Heart left ventricle (tissue), 11 donors: ENCODE results near the gene SNX21. TPM values are rescaled to one million over a fixed set of nuclear protein-coding genes. Genes with fewer than 3 reads are reported as not detected.

Experiments
- polyA plus RNA-seq, 2 donors: library from polyadenylated mRNA; stranded (reverse); fragments of 200-250 nt; gene quantifications; one replicate each; pipeline ENCODE4 v1.2.3, GENCODE V29; 2013
- total RNA-seq, 9 donors: library from RNA; depleted of rRNA in 2 of 9; stranded (reverse); fragments of >200 nt in 2 of 9; fragmentation: NEBNext Ultra II Directional in 3 of 9; extraction: Animal tissue kit (Norgen Biotek cat#: 25700) in 3 of 9; gene quantifications; one replicate each; pipeline versions ENCODE4 v1.1.0 to v1.2.4, GENCODE V29; 2016 to 2023
- donor health status: ischemic (EF 13 %, LVEDD 7.1; RV severe dilation, severe dysfunction).
- donor health status: healthy with polysubstance abuse.
- donor health status: DM: no; HTN: yes; CAD: no.
- donor health status: DM: no; HTN: no; CAD: no.
- donor health status: ischemic (EF 25% LVEDD 5.7; RV mildly dilated, moderate dysfunction).
- donor health status: healthy.
- donor health status: DM: yes; HTN: yes; CAD: no.
- donor health status: PGD.
- donor health status: nonischemic (EF 23%, LVEDD 6.1; RV moderate dilation, normal function).

The SNX21 gene
- total and polyA plus RNA-seq, 11 donors: 13.7 to 45.6 (median 18.9) TPM

Other genes with a start within 250 kb of the SNX21 start
- not detected for gene WFDC10A, start 204.1 kb upstream of the SNX21 start, total RNA-seq
- gene WFDC10A, start 204.1 kb upstream of the SNX21 start, polyA plus RNA-seq: not detected
- gene WFDC9, start 202.5 kb upstream of the SNX21 start, total RNA-seq: not detected
- not detected for gene WFDC9, start 202.5 kb upstream of the SNX21 start, polyA plus RNA-seq
- not detected for gene WFDC11, start 163.6 kb upstream of the SNX21 start, total RNA-seq
- gene WFDC11, start 163.6 kb upstream of the SNX21 start, polyA plus RNA-seq: not detected
- not detected for gene WFDC13, start 131.8 kb upstream of the SNX21 start, total RNA-seq
- gene WFDC13, start 131.8 kb upstream of the SNX21 start, polyA plus RNA-seq: not detected
- gene WFDC10B, start 128.8 kb upstream of the SNX21 start, total RNA-seq: not detected
- not detected for gene WFDC10B, start 128.8 kb upstream of the SNX21 start, polyA plus RNA-seq
- gene SPINT4, start 111.5 kb upstream of the SNX21 start, total RNA-seq: not detected
- not detected for gene SPINT4, start 111.5 kb upstream of the SNX21 start, polyA plus RNA-seq
- gene WFDC3, start 41.9 kb upstream of the SNX21 start, total RNA-seq: 1 to 10 TPM in 4 of 9 donors, under 1 TPM in 1, not detected in 4; 0.86 to 2.4 (median 1.4) TPM
- under 1 TPM in 1 of 2 donors, not detected in 1; 0.72 TPM for gene WFDC3, start 41.9 kb upstream of the SNX21 start, polyA plus RNA-seq
- 10 to 100 TPM; 10.1 to 24.9 (median 21.3) TPM for gene DNTTIP1, start 41.8 kb upstream of the SNX21 start, total RNA-seq
- gene DNTTIP1, start 41.8 kb upstream of the SNX21 start, polyA plus RNA-seq: 10 to 100 TPM; 25.0 to 31.5 TPM
- 10 to 100 TPM in 1 of 9 donors, 1 to 10 TPM in 3, under 1 TPM in 1, not detected in 4; 0.32 to 16.9 (median 1.7) TPM for gene UBE2C, start 21.2 kb upstream of the SNX21 start, total RNA-seq
- gene UBE2C, start 21.2 kb upstream of the SNX21 start, polyA plus RNA-seq: under 1 TPM in 1 of 2 donors, not detected in 1; 0.79 TPM
- gene TNNC2, start 6.5 kb upstream of the SNX21 start, total RNA-seq: not detected
- under 1 TPM; 0.14 to 0.30 TPM for gene TNNC2, start 6.5 kb upstream of the SNX21 start, polyA plus RNA-seq
- gene ACOT8, start 23.6 kb downstream of the SNX21 start, total RNA-seq: 10 to 100 TPM; 22.5 to 57.8 (median 31.4) TPM
- 10 to 100 TPM; 34.2 to 44.6 TPM for gene ACOT8, start 23.6 kb downstream of the SNX21 start, polyA plus RNA-seq
- gene ZSWIM3, start 23.8 kb downstream of the SNX21 start, total RNA-seq: 1 to 10 TPM; 1.9 to 3.1 (median 2.4) TPM
- gene ZSWIM3, start 23.8 kb downstream of the SNX21 start, polyA plus RNA-seq: 1 to 10 TPM; 1.3 to 1.6 TPM
- gene ZSWIM1, start 47.4 kb downstream of the SNX21 start, total RNA-seq: 10 to 100 TPM in 6 of 9 donors, 1 to 10 TPM in 3; 8.2 to 16.3 (median 10.6) TPM
- 1 to 10 TPM; 3.9 to 7.2 TPM for gene ZSWIM1, start 47.4 kb downstream of the SNX21 start, polyA plus RNA-seq
- gene SPATA25, start 53.8 kb downstream of the SNX21 start, total RNA-seq: 1 to 10 TPM in 7 of 9 donors, not detected in 2; 1.1 to 4.0 (median 1.8) TPM
- 1 to 10 TPM in 1 of 2 donors, under 1 TPM in 1; 0.58 to 2.7 TPM for gene SPATA25, start 53.8 kb downstream of the SNX21 start, polyA plus RNA-seq
- 10 to 100 TPM in 5 of 9 donors, 1 to 10 TPM in 4; 3.5 to 14.8 (median 10.8) TPM for gene NEURL2, start 57.4 kb downstream of the SNX21 start, total RNA-seq
- 1 to 10 TPM; 3.0 to 8.4 TPM for gene NEURL2, start 57.4 kb downstream of the SNX21 start, polyA plus RNA-seq
- 100 to 1,000 TPM in 7 of 9 donors, 10 to 100 TPM in 2; 62.5 to 214 (median 129) TPM for gene CTSA, start 57.5 kb downstream of the SNX21 start, total RNA-seq
- gene CTSA, start 57.5 kb downstream of the SNX21 start, polyA plus RNA-seq: 10 to 100 TPM; 77.7 to 92.5 TPM
- gene PLTP, start 78.4 kb downstream of the SNX21 start, total RNA-seq: 100 to 1,000 TPM in 3 of 9 donors, 10 to 100 TPM in 6; 19.8 to 367 (median 81.1) TPM
- gene PLTP, start 78.4 kb downstream of the SNX21 start, polyA plus RNA-seq: 10 to 100 TPM; 21.5 to 33.2 TPM
- 10 to 100 TPM; 22.2 to 40.2 (median 28.2) TPM for gene PCIF1, start 100.9 kb downstream of the SNX21 start, total RNA-seq
- gene PCIF1, start 100.9 kb downstream of the SNX21 start, polyA plus RNA-seq: 10 to 100 TPM; 17.5 to 31.1 TPM
- gene ZNF335, start 138.4 kb downstream of the SNX21 start, total RNA-seq: 10 to 100 TPM in 3 of 9 donors, 1 to 10 TPM in 6; 5.6 to 14.9 (median 8.5) TPM
- 1 to 10 TPM; 7.0 TPM for gene ZNF335, start 138.4 kb downstream of the SNX21 start, polyA plus RNA-seq
- gene MMP9, start 175.1 kb downstream of the SNX21 start, total RNA-seq: 10 to 100 TPM in 1 of 9 donors, 1 to 10 TPM in 5, under 1 TPM in 3; 0.35 to 15.8 (median 1.1) TPM
- gene MMP9, start 175.1 kb downstream of the SNX21 start, polyA plus RNA-seq: under 1 TPM; 0.19 to 0.49 TPM
- gene SLC12A5, start 195.4 kb downstream of the SNX21 start, total RNA-seq: 1 to 10 TPM in 2 of 9 donors, under 1 TPM in 1, not detected in 6; 0.73 to 1.7 (median 1.2) TPM
- gene SLC12A5, start 195.4 kb downstream of the SNX21 start, polyA plus RNA-seq: not detected